SJCRH30 (cell line): Measurements from ENCODE around the gene SEMA4A. TPM values are rescaled to one million over a fixed set of nuclear protein-coding genes. Genes with fewer than 3 reads are reported as not detected.

ENCODE experiments used
- DNase-seq, 2 experiments: peaks; one replicate each; pipeline ENCODE4 v3.0.0-alpha.2; 2015 to 2020
- H3K27ac ChIP-seq: fragments of 250-450 bp; sonication (Bioruptor Pico); 2 replicates; pipeline ENCODE4 v1.5.1; 2020; ENCODE audit warnings: mild to moderate bottlenecking, moderate library complexity
- H3K27me3 ChIP-seq: fragments of 250-450 bp; sonication (Bioruptor Pico); 2 replicates; pipeline ENCODE4 v1.5.1; 2020; ENCODE audit warnings: mild to moderate bottlenecking, moderate library complexity
- H3K36me3 ChIP-seq: fragments of 250-450 bp; sonication (Bioruptor Pico); 2 replicates; pipeline ENCODE4 v1.5.1; 2020; ENCODE audit warnings: mild to moderate bottlenecking, moderate library complexity
- H3K4me1 ChIP-seq: fragments of 250-450 bp; sonication (Bioruptor Pico); 2 replicates; pipeline ENCODE4 v1.5.1; 2020; ENCODE audit warnings: mild to moderate bottlenecking, moderate library complexity
- H3K4me3 ChIP-seq: fragments of 250-450 bp; sonication (Bioruptor Pico); 2 replicates; pipeline ENCODE4 v1.5.1; 2020; ENCODE audit warnings: mild to moderate bottlenecking, moderate library complexity
- H3K9me3 ChIP-seq: fragments of 250-450 bp; sonication (Bioruptor Pico); replicated peaks from 2 replicates; pipeline ENCODE4 v1.5.1; 2020; ENCODE audit warnings: mild to moderate bottlenecking, moderate library complexity
- total RNA-seq: library from RNA; depleted of rRNA; stranded (reverse); fragments of >200 nt; shearing (Covaris generic); gene quantifications from 2 replicates; pipeline ENCODE4 v1.2.3, GENCODE V29; 2014

Gene SEMA4A
- total RNA-seq, 1 experiment from 2014 or later = 2.1 TPM

DNA sequence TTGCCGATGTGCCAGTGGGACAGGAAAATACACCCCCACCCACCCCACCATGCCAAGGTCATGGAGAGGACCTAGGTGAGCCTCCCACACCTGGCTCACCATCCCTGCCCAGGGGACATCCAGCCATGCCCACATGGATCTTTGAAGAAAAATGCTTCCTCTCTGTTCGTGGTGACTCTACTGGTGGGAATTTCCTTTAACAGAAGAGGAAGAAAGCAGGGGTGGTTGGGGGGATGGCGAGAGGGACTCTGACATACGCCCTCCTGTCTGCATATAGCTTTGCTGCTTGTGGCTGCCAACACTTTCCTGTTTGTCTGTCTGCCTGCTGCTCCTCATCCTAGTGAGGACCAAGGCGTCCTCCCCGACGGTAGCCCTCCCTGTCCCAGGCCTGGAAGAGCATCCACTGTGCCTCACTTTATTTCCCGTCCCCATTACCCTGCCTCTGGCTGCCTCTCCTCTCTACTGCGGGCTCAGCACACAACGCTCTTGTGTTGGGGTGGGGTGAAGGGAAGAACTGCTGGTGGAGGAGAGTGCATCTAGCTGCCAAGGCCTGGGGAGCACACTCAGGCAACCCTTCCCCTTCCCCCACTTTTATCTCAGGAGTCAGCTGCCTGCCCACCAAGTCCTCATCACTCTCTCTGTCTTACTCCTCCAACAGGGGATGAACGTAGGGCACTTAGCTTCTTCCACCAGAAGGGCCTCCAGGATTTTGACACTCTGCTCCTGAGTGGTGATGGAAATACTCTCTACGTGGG, 2.5 kb downstream of the SEMA4A start:
- Histone ChIP-seq H3K4me1 (peaks cover 15% of the 10 kb centered on the region; the same call in 1 of the 2 replicates), H3K27me3 (no peaks in the 10 kb centered on the region), H3K4me3 (no peak overlapping the region), H3K9me3 (no peaks in the 10 kb centered on the region), H3K27ac (no peak overlapping the region), H3K36me3 (no peaks in the 10 kb centered on the region)
- DNase-seq = no peak

DNA sequence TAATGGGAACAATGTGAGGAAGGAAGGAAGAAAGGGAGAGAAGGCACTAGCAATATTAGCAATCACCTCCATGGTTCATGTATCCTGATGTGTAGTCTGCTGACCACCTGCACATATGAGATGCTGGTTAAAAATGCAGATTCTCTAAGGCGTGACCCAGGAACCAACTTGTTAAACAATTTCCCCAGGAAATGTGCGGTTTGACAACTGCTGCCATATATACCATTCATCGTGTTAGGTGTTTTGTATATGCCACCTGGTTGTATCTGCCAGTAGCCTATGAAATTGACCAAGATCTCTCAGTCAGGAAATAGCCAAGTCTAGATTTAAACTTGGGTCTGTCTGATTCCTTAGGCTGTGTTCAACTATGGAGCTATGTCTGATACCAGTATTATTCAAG, 4.1 kb downstream of the SEMA4A start:
- Histone ChIP-seq H3K9me3 (no peaks in the 10 kb centered on the region), H3K4me1 (peaks cover 10% of the 10 kb centered on the region; the same call in 1 of the 2 replicates), H3K27me3 (no peaks in the 10 kb centered on the region)

DNA sequence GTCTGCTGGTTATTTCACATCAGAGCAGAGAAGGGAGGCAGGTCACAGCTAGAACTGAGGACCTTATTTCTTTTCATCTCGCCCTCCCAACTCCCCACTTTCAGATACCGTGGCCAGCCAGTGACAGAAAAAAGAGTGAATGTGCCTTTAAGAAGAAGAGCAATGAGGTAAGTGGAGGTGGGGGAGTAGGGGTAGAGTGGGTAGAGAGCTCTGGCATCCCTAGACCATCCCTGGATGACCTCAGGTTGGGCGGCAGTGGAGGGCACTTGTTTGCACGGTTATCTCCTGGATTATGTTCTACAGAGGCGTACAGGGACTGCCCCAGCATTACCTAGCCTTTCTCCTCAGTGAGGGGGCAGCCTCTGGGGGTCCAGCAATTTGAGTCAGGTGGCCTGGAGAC, 4.6 kb downstream of the SEMA4A start:
- H3K9me3 ChIP-seq = no peaks in the 10 kb centered on the region
- H3K27me3 ChIP-seq = no peaks in the 10 kb centered on the region
- no peak overlapping the region for H3K27ac ChIP-seq
- no peak for DNase-seq
- peaks cover 10% of the 10 kb centered on the region; the same call in 1 of the 2 replicates for H3K4me1 ChIP-seq
- H3K36me3 ChIP-seq = no peaks in the 10 kb centered on the region
- no peak overlapping the region for H3K4me3 ChIP-seq

More for the DNA sequence above, 4.1 kb downstream of the SEMA4A start:
- no peak for DNase-seq
- Histone ChIP-seq H3K4me3 (no peak overlapping the region), H3K27ac (no peak overlapping the region), H3K36me3 (no peaks in the 10 kb centered on the region)

DNA sequence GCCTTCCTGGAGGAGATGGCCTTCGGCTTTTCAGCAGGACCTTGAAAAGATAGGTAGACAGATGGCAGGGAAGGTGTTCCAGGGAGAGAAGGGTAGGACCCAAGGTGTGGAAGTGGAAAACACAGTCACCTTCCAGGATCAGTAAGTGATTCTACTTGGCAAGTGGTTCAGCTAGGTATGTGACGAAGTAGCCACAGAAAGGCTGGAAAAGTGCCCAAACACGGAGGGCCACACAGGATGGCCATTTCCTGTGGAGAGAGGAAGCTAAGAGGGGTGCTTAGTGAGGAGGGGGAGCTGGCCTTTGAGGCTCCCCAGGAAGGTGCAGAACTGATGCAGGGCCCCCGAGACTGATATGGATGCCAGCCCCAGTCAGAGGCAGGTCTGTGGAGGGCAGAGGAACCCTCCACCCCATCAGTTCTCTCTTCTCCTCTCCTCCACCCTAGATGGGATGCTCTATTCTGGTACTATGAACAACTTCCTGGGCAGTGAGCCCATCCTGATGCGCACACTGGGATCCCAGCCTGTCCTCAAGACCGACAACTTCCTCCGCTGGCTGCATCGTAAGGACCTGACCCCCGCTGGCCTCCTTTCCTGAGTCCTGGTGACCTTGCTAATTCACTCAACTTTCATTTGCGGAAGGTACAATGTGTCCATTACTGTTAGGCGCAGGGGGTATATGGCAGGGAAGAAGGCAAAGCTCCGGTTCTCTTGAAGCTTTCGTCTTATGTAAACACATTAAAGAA, 6.8 kb downstream of the SEMA4A start:
- Histone ChIP-seq H3K4me3 (peak overlapping the region; percentile 65), H3K4me1 (peaks cover 10% of the 10 kb centered on the region; the same call in 1 of the 2 replicates), H3K9me3 (no peaks in the 10 kb centered on the region), H3K36me3 (no peaks in the 10 kb centered on the region), H3K27ac (peak overlapping the region; percentile 47; the same call in 1 of the 2 replicates), H3K27me3 (no peaks in the 10 kb centered on the region)
- peak; percentile 27 to 32 for DNase-seq

DNA sequence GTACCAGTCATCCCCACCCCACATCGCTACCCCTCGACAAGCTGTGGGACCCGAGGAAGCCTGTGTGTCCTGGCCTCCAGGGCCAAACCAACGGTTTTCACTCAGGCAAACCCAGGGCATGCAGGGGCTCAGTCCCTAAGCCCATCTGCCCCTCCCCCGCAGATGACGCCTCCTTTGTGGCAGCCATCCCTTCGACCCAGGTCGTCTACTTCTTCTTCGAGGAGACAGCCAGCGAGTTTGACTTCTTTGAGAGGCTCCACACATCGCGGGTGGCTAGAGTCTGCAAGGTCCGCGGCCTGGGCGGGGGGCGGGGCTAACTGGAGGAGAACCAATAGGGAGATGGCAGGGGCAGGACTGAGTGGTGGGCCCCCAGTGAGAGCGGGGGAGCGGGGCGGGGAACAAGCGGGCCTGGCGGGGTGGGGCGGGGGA, 7.4 kb downstream of the SEMA4A start:
- no peaks in the 10 kb centered on the region for H3K27me3 ChIP-seq
- H3K27ac ChIP-seq = peak overlapping the region; percentile 47; the same call in 1 of the 2 replicates
- no peaks in the 10 kb centered on the region for H3K36me3 ChIP-seq
- H3K9me3 ChIP-seq = no peaks in the 10 kb centered on the region
- peak; percentile 92 to 93 for DNase-seq
- H3K4me1 ChIP-seq = peaks cover 10% of the 10 kb centered on the region; the same call in 1 of the 2 replicates
- peak overlapping the region; percentile 65 for H3K4me3 ChIP-seq

DNA sequence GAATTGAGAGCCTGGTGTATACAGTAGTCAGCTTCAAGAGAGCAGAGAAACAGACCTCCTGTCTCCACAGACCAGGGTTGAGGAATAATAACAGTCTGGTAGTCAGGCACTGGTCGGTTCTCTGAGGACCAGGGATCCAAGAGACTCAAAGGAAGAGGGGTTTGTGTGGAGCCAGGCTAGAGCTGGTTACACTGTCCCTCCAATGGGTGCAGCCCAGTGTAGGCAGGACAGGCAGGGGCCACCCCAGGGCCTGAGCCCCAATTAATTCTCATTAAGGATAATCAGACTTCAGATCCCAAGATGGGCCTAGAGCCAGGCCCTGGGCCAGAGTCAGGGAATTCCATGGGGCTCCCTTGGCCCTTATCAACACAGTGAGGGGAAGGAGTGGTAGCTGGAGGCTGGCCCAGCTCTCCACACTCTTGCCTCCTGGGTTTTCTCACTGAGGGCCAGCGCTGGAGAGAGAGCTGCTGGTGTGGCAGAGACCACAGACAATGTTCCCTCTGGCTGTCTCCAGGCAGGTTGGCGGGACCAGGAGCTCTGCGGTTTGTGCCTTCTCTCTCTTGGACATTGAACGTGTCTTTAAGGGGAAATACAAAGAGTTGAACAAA, 9.1 kb downstream of the SEMA4A start:
- H3K4me1 ChIP-seq = peaks cover 10% of the 10 kb centered on the region; the same call in 1 of the 2 replicates
- H3K27me3 ChIP-seq = no peaks in the 10 kb centered on the region
- no peak overlapping the region for H3K27ac ChIP-seq
- no peaks in the 10 kb centered on the region for H3K36me3 ChIP-seq
- DNase-seq = no peak
- H3K4me3 ChIP-seq = no peak overlapping the region
- H3K9me3 ChIP-seq = no peaks in the 10 kb centered on the region

DNA sequence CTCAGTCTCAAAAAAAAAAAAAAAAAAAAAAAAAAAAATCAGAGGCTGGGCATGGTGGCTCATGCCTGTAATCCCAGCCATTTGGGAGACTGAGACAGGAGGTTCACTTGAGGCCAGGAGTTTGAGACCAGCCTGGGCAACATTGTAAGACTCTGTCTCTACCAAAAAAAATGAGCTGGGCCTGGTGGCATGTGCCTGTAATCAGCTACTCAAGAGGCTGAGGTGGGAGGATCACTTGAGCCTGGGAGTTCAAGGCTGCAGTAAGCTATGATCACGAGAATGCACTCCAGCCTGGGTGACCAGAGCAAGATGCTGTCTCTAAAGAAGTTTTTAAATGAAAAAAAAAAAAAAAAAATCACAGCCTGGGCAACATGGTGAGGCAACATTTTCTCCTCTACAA, 10.3 kb downstream of the SEMA4A start:
- Histone ChIP-seq H3K9me3 (no peaks in the 10 kb centered on the region), H3K36me3 (no peaks in the 10 kb centered on the region), H3K4me3 (no peak overlapping the region), H3K27me3 (no peaks in the 10 kb centered on the region), H3K4me1 (peaks cover 10% of the 10 kb centered on the region; the same call in 1 of the 2 replicates), H3K27ac (no peak overlapping the region)
- DNase-seq = no peak

DNA sequence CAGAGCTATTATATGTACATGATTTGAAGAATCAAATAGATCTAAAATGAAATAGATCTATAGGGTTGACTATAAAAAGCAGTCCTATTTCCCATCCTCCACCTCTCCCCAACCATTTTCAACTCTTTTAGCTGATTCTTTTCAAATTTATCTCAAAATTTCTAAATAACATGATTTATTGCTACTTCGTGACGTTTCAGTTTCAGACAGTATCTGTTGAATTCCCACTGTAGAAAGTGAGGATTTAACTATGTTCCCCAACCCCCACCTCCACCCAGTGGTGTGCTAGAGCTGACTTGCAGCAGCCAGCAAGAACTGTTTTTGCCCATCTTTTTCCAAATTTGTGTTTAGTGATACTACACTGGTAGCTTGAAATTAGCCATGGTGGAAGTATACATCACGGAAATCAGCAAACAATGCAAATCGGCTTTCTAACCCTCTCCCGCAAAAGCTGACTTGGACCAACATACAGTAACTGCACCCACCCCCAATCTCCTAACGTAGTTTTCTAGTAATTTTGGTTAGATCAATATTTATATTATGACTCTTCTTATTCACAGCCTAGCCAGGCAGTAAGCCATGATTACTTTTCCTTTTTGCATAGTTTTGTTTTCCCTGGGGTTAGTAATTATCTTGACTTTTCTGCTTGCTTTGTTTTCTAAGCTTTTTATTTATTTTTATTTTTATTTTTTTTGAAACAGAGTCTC, 10.9 kb downstream of the SEMA4A start:
- Histone ChIP-seq H3K36me3 (no peaks in the 10 kb centered on the region), H3K4me3 (no peak overlapping the region), H3K4me1 (peaks cover 10% of the 10 kb centered on the region; the same call in 1 of the 2 replicates), H3K27ac (no peak overlapping the region), H3K9me3 (no peaks in the 10 kb centered on the region), H3K27me3 (no peaks in the 10 kb centered on the region)
- no peak for DNase-seq

DNA sequence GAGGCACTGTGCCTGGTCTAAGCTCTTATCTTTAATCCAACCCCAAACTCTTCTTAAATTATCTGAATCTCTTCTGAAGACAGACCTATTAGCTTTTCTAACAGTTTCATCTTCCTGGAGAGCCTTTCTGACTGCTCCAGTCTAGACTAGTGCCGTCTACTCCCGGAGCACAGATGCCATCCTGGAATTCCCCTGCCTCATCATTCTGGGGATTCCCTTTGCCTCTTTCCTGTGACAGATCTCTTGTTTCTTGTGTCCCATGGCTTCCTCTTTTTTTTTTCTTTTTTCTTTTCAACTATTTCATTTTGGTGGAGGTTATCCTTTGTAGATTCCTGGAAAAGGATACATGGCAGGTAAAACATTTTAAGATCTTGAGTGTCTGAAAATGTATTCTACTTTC, 11.7 kb downstream of the SEMA4A start:
- Histone ChIP-seq H3K4me3 (no peak overlapping the region), H3K27me3 (no peaks in the 10 kb centered on the region), H3K27ac (no peak overlapping the region), H3K4me1 (peaks cover 7% of the 10 kb centered on the region; the same call in 1 of the 2 replicates), H3K36me3 (no peaks in the 10 kb centered on the region), H3K9me3 (no peaks in the 10 kb centered on the region)
- DNase-seq = no peak

DNA sequence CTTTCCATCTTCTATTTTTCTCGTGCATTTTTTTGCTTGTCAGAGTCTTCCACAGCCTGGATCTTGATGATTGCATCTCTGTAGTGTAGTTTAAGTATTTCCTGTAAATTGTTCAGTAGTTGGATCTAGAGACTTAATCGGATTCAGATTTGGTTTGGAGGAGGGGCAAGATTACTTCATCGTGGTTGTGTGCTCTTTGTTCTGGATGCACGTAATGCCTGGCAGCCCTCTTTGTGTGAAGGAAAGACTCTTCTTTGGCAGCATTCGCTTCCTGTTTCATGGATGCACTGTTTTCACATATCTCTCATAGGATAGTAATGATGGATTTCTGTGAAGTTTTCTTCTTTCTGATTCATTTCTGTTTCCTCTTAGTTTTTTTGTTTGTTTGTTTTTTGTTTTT, 14.2 kb downstream of the SEMA4A start:
- no peaks in the 10 kb centered on the region for H3K27me3 ChIP-seq

DNA sequence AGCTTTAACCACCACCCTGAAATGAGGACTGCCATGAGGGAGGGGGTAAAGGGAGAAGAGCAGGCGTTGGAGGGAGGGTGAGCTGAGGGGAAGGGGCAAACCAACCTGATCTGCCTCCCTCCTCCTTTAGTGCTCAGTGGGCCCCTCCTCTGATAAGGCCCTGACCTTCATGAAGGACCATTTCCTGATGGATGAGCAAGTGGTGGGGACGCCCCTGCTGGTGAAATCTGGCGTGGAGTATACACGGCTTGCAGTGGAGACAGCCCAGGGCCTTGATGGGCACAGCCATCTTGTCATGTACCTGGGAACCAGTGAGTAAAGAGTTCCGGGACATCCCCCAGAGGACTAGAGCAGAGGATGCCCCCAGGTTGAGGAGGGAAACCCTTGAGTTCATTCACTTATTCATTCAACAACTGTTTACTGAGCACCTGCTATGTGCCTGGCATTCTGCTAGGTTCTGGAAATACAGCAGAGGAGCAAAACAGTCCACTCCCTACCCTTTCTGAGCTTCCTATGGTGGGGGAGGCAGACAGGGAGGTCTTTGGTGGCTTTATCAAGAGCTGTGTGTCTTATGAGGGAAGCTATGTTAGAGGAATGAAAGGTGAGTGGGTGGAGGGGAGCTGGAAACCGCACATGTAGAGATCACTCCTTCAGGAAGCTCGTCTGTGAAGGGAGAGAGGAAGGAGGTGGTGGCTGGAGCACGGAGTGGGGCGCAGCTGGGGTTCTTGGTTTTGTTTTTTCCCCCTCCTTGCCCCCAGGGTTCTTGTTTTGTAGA, 19.5 kb downstream of the SEMA4A start:
- H3K36me3 ChIP-seq = no peaks in the 10 kb centered on the region
- no peaks in the 10 kb centered on the region for H3K27me3 ChIP-seq
- no peak overlapping the region for H3K27ac ChIP-seq
- no peaks in the 10 kb centered on the region for H3K4me1 ChIP-seq
- H3K9me3 ChIP-seq = no peaks in the 10 kb centered on the region
- no peak overlapping the region for H3K4me3 ChIP-seq
- no peak for DNase-seq

More for the DNA sequence above, 14.2 kb downstream of the SEMA4A start:
- no peaks in the 10 kb centered on the region for H3K4me1 ChIP-seq
- DNase-seq = no peak
- no peak overlapping the region for H3K27ac ChIP-seq
- H3K9me3 ChIP-seq = no peaks in the 10 kb centered on the region
- no peak overlapping the region for H3K4me3 ChIP-seq
- H3K36me3 ChIP-seq = no peaks in the 10 kb centered on the region

DNA sequence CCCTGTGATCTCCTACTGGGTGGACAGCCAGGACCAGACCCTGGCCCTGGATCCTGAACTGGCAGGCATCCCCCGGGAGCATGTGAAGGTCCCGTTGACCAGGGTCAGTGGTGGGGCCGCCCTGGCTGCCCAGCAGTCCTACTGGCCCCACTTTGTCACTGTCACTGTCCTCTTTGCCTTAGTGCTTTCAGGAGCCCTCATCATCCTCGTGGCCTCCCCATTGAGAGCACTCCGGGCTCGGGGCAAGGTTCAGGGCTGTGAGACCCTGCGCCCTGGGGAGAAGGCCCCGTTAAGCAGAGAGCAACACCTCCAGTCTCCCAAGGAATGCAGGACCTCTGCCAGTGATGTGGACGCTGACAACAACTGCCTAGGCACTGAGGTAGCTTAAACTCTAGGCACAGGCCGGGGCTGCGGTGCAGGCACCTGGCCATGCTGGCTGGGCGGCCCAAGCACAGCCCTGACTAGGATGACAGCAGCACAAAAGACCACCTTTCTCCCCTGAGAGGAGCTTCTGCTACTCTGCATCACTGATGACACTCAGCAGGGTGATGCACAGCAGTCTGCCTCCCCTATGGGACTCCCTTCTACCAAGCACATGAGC, 23.3 kb downstream of the SEMA4A start:
- DNase-seq = no peak
- no peaks in the 10 kb centered on the region for H3K4me1 ChIP-seq

DNA sequence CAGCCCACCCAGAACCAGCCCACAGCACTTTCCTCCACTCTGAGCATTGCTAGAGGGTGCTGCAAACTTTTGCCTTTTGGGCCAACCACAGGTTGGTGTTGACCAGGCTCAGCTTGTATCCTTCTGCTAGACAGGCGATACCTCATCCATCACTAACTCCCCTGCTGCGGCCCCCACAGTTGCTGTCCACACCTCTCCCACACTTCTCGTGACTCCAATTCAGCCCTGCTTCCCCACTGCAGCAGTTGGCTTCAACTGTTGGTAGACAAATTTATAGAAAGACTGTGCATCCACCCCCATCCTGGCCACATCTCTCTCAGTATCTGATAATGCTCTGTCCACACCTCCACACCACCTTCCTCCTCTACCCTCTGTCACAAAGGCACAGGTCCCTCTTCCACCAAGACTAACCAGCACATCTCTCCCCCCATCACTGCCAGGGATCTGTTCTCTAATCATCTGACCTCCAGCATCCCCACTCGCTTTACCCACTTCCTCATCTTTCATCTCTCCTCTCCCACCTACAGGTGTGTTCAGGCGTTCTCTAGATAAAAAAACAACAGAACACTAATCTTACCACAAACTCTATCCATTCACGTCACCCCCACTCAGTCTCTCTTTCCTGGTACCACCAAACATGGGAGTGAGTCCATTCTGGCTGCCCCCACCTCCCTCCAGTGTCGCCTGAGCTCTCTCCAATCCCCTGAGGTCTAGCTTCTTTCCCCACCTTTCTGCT, 24.7 kb downstream of the SEMA4A start:
- DNase-seq = no peak
- Histone ChIP-seq H3K9me3 (no peaks in the 10 kb centered on the region), H3K27me3 (no peaks in the 10 kb centered on the region; the same call in 1 of the 2 replicates), H3K27ac (no peak overlapping the region), H3K4me3 (no peak overlapping the region), H3K4me1 (no peaks in the 10 kb centered on the region), H3K36me3 (no peaks in the 10 kb centered on the region)

More for the DNA sequence above, 23.3 kb downstream of the SEMA4A start:
- H3K9me3 ChIP-seq = no peaks in the 10 kb centered on the region
- no peaks in the 10 kb centered on the region for H3K27me3 ChIP-seq
- no peak overlapping the region for H3K27ac ChIP-seq
- H3K36me3 ChIP-seq = no peaks in the 10 kb centered on the region
- no peak overlapping the region for H3K4me3 ChIP-seq
